Ammon's horn (tissue), 1 donor: ENCODE results near the gene ADGRF5.

Experiments
- DNase-seq: peaks from one replicate; pipeline ENCODE4 v3.0.0-alpha.2; 2016; ENCODE audit warnings: low spot score

Gene ADGRF5

GRCh38 chr6:46828939-46829338 lies 92.8 kb downstream of the ADGRF5 start:
- DNase-seq = no peak

DNA sequence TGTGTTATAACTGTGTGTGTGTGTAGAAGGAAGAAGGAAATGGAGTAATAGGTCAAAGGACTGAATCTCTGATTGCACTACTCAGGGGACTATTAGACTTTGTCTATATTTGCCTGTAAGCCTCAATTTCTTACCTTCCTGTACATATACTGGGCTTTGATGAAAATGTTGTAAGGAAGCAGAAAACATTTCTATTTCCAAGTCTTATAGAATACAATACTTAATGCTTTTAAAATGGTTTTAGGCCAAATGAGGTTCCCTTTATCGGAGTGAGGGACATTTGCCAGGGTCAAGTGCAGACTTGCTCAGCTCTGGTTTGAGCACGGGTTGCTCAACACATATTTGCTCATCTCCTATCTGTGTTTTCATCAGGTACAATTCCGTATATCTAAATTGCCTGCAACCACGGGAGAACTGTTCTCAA lies 100.3 kb downstream of the ADGRF5 start:
- DNase-seq = no peak

- DNase-seq = no peak
Observed at GRCh38 chr6:46819561-46819960, 102.2 kb downstream of the ADGRF5 start.

DNA sequence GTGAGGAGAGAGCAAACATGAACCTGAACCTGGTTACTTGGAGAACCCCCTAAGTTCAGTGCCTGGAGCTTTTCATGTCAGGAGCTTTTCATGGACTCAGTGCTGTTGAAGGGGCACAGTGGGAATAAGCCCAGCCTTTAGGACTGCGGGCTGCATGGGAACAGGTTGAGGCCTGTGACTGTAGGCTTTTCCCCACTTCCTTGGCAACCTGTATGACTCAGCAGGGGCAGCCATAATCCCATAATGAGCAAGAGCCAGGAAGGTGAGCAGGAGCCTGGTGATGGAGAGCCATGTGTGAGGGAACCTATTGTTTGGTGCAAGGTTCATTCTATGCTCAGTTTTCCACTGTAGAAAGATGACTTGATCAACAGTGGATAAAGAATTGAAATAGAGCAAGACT lies 105.1 kb downstream of the ADGRF5 start:
- DNase-seq = no peak

- no peak for DNase-seq
Observed at GRCh38 chr6:46815130-46815529, 106.6 kb downstream of the ADGRF5 start.

GRCh38 chr6:46808806-46809205 lies 112.9 kb downstream of the ADGRF5 start:
- peak; percentile 48 for DNase-seq
